Naive thymus-derived CD4-positive, alpha-beta T cell (primary cell): Measurements from ENCODE around the gene TENT4B. TPM values are rescaled to one million over a fixed set of nuclear protein-coding genes. Genes with fewer than 3 reads are reported as not detected.
"Not testable (repeated sequence)": the region's sequence is repeated elsewhere in the genome, so short reads cannot be mapped to it uniquely, and the experiment has no call there.

ENCODE experiments used
- ATAC-seq: fragments of 150-1000 bp; cut with Tn5 transposase; 2 replicates; pipeline ENCODE4 v1.10.0; 2021; ENCODE audit warnings: mild to moderate bottlenecking, moderate library complexity
- CTCF ChIA-PET: fragments of 350-600 bp; sonication (Branson Sonifier 250); formaldehyde crosslinking; loops from one replicate; lab custom pipeline; 2021; ENCODE audit warnings: antibody characterized with exemption; lab: Charles Lee
- POLR2A ChIA-PET: fragments of 350-600 bp; sonication (Branson Sonifier 250); formaldehyde crosslinking; loops from one replicate; lab custom pipeline; 2021; ENCODE audit warnings: antibody characterized with exemption, inconsistent platforms; lab: Charles Lee
- DNase-seq, 9 donors: peaks; one replicate each; pipeline versions ENCODE4 v3.0.0 to v3.0.0-alpha.2; 2020 to 2022; ENCODE audit warnings: mixed read lengths in 1 of 9
- H3K27ac ChIP-seq: one replicate; pipeline ENCODE4 v1.7.0; 2013; ENCODE audit warnings: mild to moderate bottlenecking, low read depth, low read length, moderate library complexity
- H3K27me3 ChIP-seq, 2 donors: one replicate each; pipeline ENCODE4 v1.7.0; 2013; ENCODE audit warnings: low read length in 2 of 2, mild to moderate bottlenecking in 2 of 2, moderate library complexity in 2 of 2; ENCODE audit not compliant: control insufficient read depth in 2 of 2, insufficient read depth in 2 of 2
- H3K36me3 ChIP-seq, 3 experiments: 1 replicate in 2 of 3; 2 replicates in 1 of 3; pipeline ENCODE4 v1.7.0; 2013; ENCODE audit warnings: low read length in 3 of 3, mild to moderate bottlenecking in 3 of 3, moderate library complexity in 1 of 3; ENCODE audit not compliant: insufficient read depth in 3 of 3, control insufficient read depth in 2 of 3
- H3K4me1 ChIP-seq, 2 donors: one replicate each; pipeline ENCODE4 v1.7.0; 2013; ENCODE audit warnings: low read length in 2 of 2, mild to moderate bottlenecking in 2 of 2, moderate library complexity in 1 of 2; ENCODE audit not compliant: control insufficient read depth in 2 of 2, insufficient read depth in 2 of 2
- H3K4me3 ChIP-seq: 2 replicates; pipeline ENCODE4 v1.7.0; 2013; ENCODE audit warnings: mild to moderate bottlenecking, low read length
- H3K9me3 ChIP-seq, 3 experiments: 1 replicate in 2 of 3; 2 replicates in 1 of 3; pipeline ENCODE4 v1.7.0; 2013; ENCODE audit warnings: low read length in 3 of 3; ENCODE audit not compliant: control insufficient read depth in 2 of 3
- H3K27ac Mint-ChIP-seq, 9 donors: one replicate each; pipeline ENCODE4 v1.8.0; 2020 to 2022; ENCODE audit warnings: mixed read lengths in 9 of 9, mild to moderate bottlenecking in 8 of 9, moderate library complexity in 5 of 9, inconsistent platforms in 2 of 9
- H3K27me3 Mint-ChIP-seq, 5 donors: one replicate each; pipeline ENCODE4 v1.8.0; 2021 to 2022; ENCODE audit warnings: mixed read lengths in 5 of 5, mild to moderate bottlenecking in 1 of 5
- H3K36me3 Mint-ChIP-seq, 5 donors: one replicate each; pipeline ENCODE4 v1.8.0; 2020 to 2022; ENCODE audit warnings: mixed read lengths in 5 of 5, mild to moderate bottlenecking in 3 of 5, inconsistent platforms in 1 of 5
- H3K4me1 Mint-ChIP-seq, 7 donors: one replicate each; pipeline ENCODE4 v1.8.0; 2020 to 2022; ENCODE audit warnings: mixed read lengths in 7 of 7, mild to moderate bottlenecking in 3 of 7, inconsistent platforms in 1 of 7
- H3K4me3 Mint-ChIP-seq, 10 donors: one replicate each; pipeline ENCODE4 v1.8.0; 2020 to 2022; ENCODE audit warnings: mild to moderate bottlenecking in 10 of 10, mixed read lengths in 10 of 10, moderate library complexity in 6 of 10, inconsistent platforms in 2 of 10
- H3K9me3 Mint-ChIP-seq, 11 donors: one replicate each; pipeline ENCODE4 v1.8.0; 2020 to 2022; ENCODE audit warnings: mixed read lengths in 11 of 11, mild to moderate bottlenecking in 4 of 11, inconsistent platforms in 1 of 11, moderate library complexity in 1 of 11
- intact Hi-C, 2 donors: fragments of 100-400 bp; cut with micrococcal nuclease; formaldehyde crosslinking; loops; one replicate each; pipeline ENCODE4 v1.15.1; 2023
- polyA plus RNA-seq, 2 donors: library from polyadenylated mRNA; unstranded; fragments of 300-500 nt; fragmentation: Illumina TruSeq; gene quantifications; one replicate each; pipeline ENCODE4 v1.2.3, GENCODE V29; 2021
- total RNA-seq, 6 experiments: library from RNA in 5 of 6; stranded (reverse) in 5 of 6; gene quantifications; 1 replicate in 5 of 6; 2 replicates in 1 of 6; pipeline ENCODE4 v1.2.3 and lab custom pipeline; 2021 to 2026

The TENT4B gene
- total and polyA plus RNA-seq, 7 experiments from 2014 or later = 5.0 to 25.9 (median 22.5) TPM

GRCh38 chr16:50234771-50235556 is 81.9 kb downstream of the TENT4B start:
- CTCF ChIA-PET = no interaction called here
- Histone ChIP-seq H3K4me3 (no peak overlapping the region), H3K27ac (no peak overlapping the region), H3K27me3 (no peaks in the 10 kb centered on the region), H3K9me3 (no peaks in the 10 kb centered on the region), H3K36me3 (no peaks in the 10 kb centered on the region), H3K4me1 (no peaks in the 10 kb centered on the region)
- Mint-ChIP-seq H3K27me3 (peaks cover 0 to 9% (median 0%) of the 10 kb centered on the region in 5 donors), H3K36me3 (peaks cover 0 to 6% (median 0%) of the 10 kb centered on the region in 5 donors), H3K9me3 (no peaks in the 10 kb centered on the region), H3K4me1 (peaks cover 0 to 2% (median 0%) of the 10 kb centered on the region in 7 donors), H3K4me3 (no peak overlapping the region), H3K27ac (peak overlapping the region in 5 of 9 donors; percentile 13 to 35 (median 32))
- ATAC-seq (no peak), DNase-seq (no peak)
- POLR2A ChIA-PET = interaction anchor here (0.6 kb wide), 1 partner anchor 510 kb away, joined by 3 read pairs; no protein-coding TSS in a partner anchor
- intact Hi-C loops = no loop called here

GRCh38 chr16:50235581-50235980 is 82.5 kb downstream of the TENT4B start:
- no peaks in the 10 kb centered on the region for H3K9me3 Mint-ChIP-seq
- DNase-seq (no peak), ATAC-seq (no peak)
- H3K9me3 ChIP-seq = no peaks in the 10 kb centered on the region
- no peak overlapping the region for H3K4me3 ChIP-seq
- H3K4me1 ChIP-seq = no peaks in the 10 kb centered on the region
- no peaks in the 10 kb centered on the region for H3K4me1 Mint-ChIP-seq
- ChIA-PET CTCF (interaction anchor here (0.9 kb wide), 1 partner anchor 27 kb away, joined by 3 read pairs; no protein-coding TSS in a partner anchor), POLR2A (interaction anchor here (0.5 kb wide), 1 partner anchor 50 kb away, joined by 3 read pairs; no protein-coding TSS in a partner anchor)
- intact Hi-C loops = no loop called here
- peaks cover 0 to 13% (median 0%) of the 10 kb centered on the region in 5 donors for H3K27me3 Mint-ChIP-seq
- no peak overlapping the region for H3K4me3 Mint-ChIP-seq
- H3K36me3 Mint-ChIP-seq = peaks cover 0 to 3% (median 0%) of the 10 kb centered on the region in 5 donors
- no peaks in the 10 kb centered on the region for H3K36me3 ChIP-seq
- H3K27me3 ChIP-seq = no peaks in the 10 kb centered on the region
- H3K27ac ChIP-seq = no peak overlapping the region
- H3K27ac Mint-ChIP-seq = peak overlapping the region in 4 of 9 donors; percentile 3 to 50 (median 20)

DNA sequence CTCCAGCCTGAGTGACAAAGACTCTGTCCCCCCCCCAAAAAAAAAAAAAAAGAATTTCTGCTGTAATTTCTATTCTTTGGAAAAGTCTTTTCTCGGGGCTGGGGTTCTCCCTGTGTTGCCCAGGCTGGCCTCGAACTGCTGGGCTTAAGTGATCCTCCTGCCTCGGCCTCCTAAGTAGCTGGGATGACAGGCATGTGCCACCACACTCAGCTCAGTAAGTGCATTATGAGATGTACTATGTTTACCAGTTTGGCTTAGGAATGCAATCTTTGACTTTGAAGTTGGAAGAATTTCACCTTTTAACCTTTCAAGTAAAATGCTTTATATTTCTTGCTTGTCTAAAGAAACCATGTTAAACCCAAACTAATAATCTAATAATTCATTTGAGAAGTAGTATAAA is 85.2 kb downstream of the TENT4B start:
- peaks cover 0 to 26% (median 0%) of the 10 kb centered on the region in 5 donors for H3K27me3 Mint-ChIP-seq
- Histone ChIP-seq H3K4me3 (no peak overlapping the region), H3K27me3 (no peaks in the 10 kb centered on the region), H3K36me3 (no peaks in the 10 kb centered on the region), H3K4me1 (no peaks in the 10 kb centered on the region), H3K27ac (no peak overlapping the region), H3K9me3 (no peaks in the 10 kb centered on the region)
- no peaks in the 10 kb centered on the region for H3K36me3 Mint-ChIP-seq
- H3K4me3 Mint-ChIP-seq = no peak overlapping the region
- intact Hi-C loops = no loop called here
- no peaks in the 10 kb centered on the region for H3K4me1 Mint-ChIP-seq
- no peaks in the 10 kb centered on the region for H3K9me3 Mint-ChIP-seq
- DNase-seq (no peak), ATAC-seq (no peak)
- no peak overlapping the region for H3K27ac Mint-ChIP-seq
- POLR2A ChIA-PET = interaction anchor here (0.6 kb wide), 1 partner anchor 56 kb away, joined by 4 read pairs; no protein-coding TSS in a partner anchor
- CTCF ChIA-PET = interaction anchor here (0.6 kb wide), 1 partner anchor 102 kb away, joined by 4 read pairs; no protein-coding TSS in a partner anchor

GRCh38 chr16:50238868-50239301 is 85.8 kb downstream of the TENT4B start:
- peak overlapping the region in 1 of 9 donors; percentile 36 for H3K27ac Mint-ChIP-seq
- no peak for DNase-seq
- no peak overlapping the region for H3K27ac ChIP-seq
- CTCF ChIA-PET = interaction anchor here (0.6 kb wide), 1 partner anchor 101 kb away, joined by 4 read pairs; no protein-coding TSS in a partner anchor
- no peaks in the 10 kb centered on the region for H3K27me3 ChIP-seq
- ATAC-seq = no peak
- no peaks in the 10 kb centered on the region for H3K9me3 Mint-ChIP-seq
- H3K4me1 Mint-ChIP-seq = no peaks in the 10 kb centered on the region
- H3K36me3 ChIP-seq = no peaks in the 10 kb centered on the region
- POLR2A ChIA-PET = interaction anchor here (0.6 kb wide), 1 partner anchor 56 kb away, joined by 4 read pairs; no protein-coding TSS in a partner anchor
- intact Hi-C loops = no loop called here
- H3K36me3 Mint-ChIP-seq = no peaks in the 10 kb centered on the region
- no peaks in the 10 kb centered on the region for H3K4me1 ChIP-seq
- peaks cover 0 to 26% (median 0%) of the 10 kb centered on the region in 5 donors for H3K27me3 Mint-ChIP-seq
- H3K4me3 ChIP-seq = no peak overlapping the region
- H3K4me3 Mint-ChIP-seq = no peak overlapping the region
- no peaks in the 10 kb centered on the region for H3K9me3 ChIP-seq

GRCh38 chr16:50243024-50243423 is 89.9 kb downstream of the TENT4B start:
- H3K27ac ChIP-seq, H3K9me3 ChIP-seq, DNase-seq, H3K4me3 Mint-ChIP-seq, H3K9me3 Mint-ChIP-seq, H3K36me3 ChIP-seq, ATAC-seq, H3K4me1 ChIP-seq, H3K4me3 ChIP-seq, CTCF ChIA-PET, H3K36me3 Mint-ChIP-seq, H3K27me3 ChIP-seq, intact Hi-C loops, H3K27ac Mint-ChIP-seq: not testable (repeated sequence)
- peaks cover 0 to 17% (median 0%) of the 10 kb centered on the region in 5 donors for H3K27me3 Mint-ChIP-seq
- POLR2A ChIA-PET = interaction anchor here (1.1 kb wide), 1 partner anchor 29 kb away, joined by 4 read pairs; no protein-coding TSS in a partner anchor
- peaks cover 0 to 16% (median 6%) of the 10 kb centered on the region in 7 donors for H3K4me1 Mint-ChIP-seq

- DNase-seq (no peak), ATAC-seq (no peak)
- no peak overlapping the region for H3K27ac ChIP-seq
- ChIA-PET CTCF (no interaction called here), POLR2A (no interaction called here)
- Mint-ChIP-seq H3K9me3 (no peaks in the 10 kb centered on the region), H3K4me1 (peaks cover 0 to 16% (median 6%) of the 10 kb centered on the region in 7 donors), H3K27ac (no peak overlapping the region), H3K4me3 (peak overlapping the region in 1 of 10 donors; percentile 56), H3K36me3 (peaks cover 0 to 4% (median 0%) of the 10 kb centered on the region in 5 donors), H3K27me3 (peaks cover 0 to 17% (median 0%) of the 10 kb centered on the region in 5 donors)
- no peak overlapping the region for H3K4me3 ChIP-seq
- H3K27me3 ChIP-seq = no peaks in the 10 kb centered on the region
- intact Hi-C loops = loop anchor here in 1 of 2 donors (2.0 kb wide), 1 partner anchor 23 kb away; the partner anchor contains the start of gene ADCY7
- H3K36me3 ChIP-seq = no peaks in the 10 kb centered on the region
- peaks cover 6 to 8% of the 10 kb centered on the region in 2 donors for H3K4me1 ChIP-seq
- no peaks in the 10 kb centered on the region for H3K9me3 ChIP-seq
These were observed 91.0 kb downstream of the TENT4B start for GRCh38 chr16:50244140-50244503.
